WI38 (cell line): Measurements from ENCODE around the gene LPP.

ENCODE experiments used
- H3K4me3 ChIP-seq: 2 replicates; pipeline ENCODE4 v1.5.1; 2011; ENCODE audit warnings: low read depth, mild to moderate bottlenecking, control low read depth, low read length
- TF ChIP-seq, protein P1 (sequence below): IDR thresholded peaks from 2 replicates; pipeline ENCODE4 v1.5.1; 2012; ENCODE audit warnings: low read depth, mild to moderate bottlenecking, control low read depth, low read length

LPP gene

DNA sequence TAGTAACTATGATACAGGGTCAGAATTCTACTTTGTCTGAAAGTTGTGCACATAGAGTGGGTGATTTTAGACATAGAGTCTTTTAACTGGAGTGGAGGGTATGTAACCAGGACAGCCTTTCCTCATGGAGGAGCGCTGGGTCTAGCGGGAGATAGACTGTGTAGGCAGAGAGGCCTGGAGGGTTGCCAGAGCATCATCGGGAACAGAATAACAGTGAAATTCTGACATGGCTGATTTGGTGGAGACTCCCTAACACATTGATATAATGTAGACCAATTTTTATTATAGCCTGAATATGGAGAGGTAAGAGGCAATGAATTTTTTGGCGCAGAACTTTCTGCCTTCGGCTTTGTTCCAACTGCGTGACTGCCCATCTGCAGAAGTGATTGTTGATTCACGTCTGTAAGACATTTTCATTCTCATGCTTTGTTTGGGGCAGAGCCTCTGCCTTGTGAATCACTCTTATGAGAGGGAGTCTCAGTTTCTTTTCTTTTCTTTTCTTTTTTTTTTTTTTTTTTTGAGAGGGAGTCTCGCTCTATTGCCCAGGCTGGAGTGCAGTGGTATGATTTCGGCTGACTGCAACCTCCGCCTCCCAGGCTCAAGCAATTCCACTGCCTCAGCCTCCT is 16.0 kb downstream of the LPP start:
- H3K4me3 ChIP-seq: no peak overlapping the region
- TF ChIP-seq, protein P1, sequence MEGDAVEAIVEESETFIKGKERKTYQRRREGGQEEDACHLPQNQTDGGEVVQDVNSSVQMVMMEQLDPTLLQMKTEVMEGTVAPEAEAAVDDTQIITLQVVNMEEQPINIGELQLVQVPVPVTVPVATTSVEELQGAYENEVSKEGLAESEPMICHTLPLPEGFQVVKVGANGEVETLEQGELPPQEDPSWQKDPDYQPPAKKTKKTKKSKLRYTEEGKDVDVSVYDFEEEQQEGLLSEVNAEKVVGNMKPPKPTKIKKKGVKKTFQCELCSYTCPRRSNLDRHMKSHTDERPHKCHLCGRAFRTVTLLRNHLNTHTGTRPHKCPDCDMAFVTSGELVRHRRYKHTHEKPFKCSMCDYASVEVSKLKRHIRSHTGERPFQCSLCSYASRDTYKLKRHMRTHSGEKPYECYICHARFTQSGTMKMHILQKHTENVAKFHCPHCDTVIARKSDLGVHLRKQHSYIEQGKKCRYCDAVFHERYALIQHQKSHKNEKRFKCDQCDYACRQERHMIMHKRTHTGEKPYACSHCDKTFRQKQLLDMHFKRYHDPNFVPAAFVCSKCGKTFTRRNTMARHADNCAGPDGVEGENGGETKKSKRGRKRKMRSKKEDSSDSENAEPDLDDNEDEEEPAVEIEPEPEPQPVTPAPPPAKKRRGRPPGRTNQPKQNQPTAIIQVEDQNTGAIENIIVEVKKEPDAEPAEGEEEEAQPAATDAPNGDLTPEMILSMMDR: no peak

DNA sequence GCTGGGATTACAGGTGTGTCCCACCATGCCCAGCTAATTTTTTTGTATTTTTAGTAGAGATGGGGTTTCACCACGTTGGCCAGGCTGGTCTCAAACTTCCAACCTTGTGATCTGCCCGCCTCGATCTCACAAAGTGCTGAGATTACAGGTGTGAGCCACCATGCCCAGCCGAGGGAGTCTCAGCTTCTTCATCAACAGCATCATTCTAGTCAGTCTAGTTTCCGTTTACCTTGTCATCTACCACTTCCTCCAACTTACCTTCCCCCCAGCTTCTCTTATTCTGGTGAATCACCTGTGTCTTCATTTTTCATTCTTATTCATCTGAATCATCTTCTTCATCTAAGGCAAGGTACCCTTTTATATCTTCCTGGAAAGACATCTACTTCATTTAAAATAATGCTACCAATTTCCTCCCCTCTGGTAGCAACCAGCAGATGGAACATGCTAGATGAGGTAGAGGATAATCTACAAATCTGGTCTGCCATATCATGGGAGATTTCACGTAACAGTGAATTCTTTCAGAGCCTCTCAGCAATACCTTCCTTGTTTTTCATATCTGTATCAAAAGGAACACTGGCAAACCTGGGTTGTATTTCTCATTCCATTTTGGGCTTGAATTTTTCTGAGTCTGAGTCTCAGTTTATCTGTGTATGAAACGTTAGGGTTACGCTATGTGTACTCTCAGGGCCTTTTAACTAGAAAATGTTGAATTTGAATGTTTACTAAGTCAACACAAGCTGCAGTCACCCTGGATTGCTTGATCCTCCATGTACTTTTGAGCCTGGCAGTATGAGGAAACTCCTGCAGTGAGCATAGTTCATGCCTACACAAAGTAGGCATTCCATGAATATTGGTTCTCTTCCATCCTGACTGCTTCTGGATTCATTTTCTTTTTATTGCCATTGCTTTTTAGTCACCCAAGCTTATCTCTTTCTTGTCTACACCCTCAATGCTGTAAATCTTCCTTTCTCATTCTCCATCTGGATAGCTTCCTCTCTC is 16.8 kb downstream of the LPP start:
- TF ChIP-seq, protein P1: no peak

GRCh38 chr3:188171682-188172467 is 17.9 kb downstream of the LPP start:
- no peak overlapping the region for H3K4me3 ChIP-seq
- TF ChIP-seq, protein P1: no peak

More for the DNA sequence above, 16.8 kb downstream of the LPP start:
- H3K4me3 ChIP-seq: no peak overlapping the region

- no peak overlapping the region for H3K4me3 ChIP-seq
- TF ChIP-seq, protein P1: no peak
These were observed 20.5 kb downstream of the LPP start for GRCh38 chr3:188174317-188175044.

DNA sequence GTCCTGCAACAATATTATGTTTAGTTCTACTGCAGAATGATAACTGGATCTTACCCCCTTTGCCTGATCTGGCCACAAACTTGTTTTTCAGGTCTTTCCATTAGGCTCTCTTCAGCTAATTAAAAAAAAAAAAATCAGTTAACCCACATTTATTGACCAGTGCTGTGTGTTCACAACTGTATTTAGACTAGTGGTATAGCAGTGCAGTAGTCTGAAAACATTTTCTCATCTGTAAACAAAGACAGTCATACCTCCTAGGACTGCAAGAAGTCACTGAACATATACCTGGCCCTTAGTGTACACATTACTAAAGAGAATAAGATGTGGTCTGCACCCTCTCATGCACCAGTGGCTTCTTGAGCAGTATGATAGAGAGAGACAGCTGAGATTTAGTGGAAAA is 22.5 kb downstream of the LPP start:
- TF ChIP-seq, protein P1: no peak
- no peak overlapping the region for H3K4me3 ChIP-seq

GRCh38 chr3:188176884-188177283 is 22.9 kb downstream of the LPP start:
- no peak overlapping the region for H3K4me3 ChIP-seq
- TF ChIP-seq, protein P1: no peak
